ENCODE results near the gene CYSRT1.
A peak's percentile ranks its signal among the peaks of the same experiment; 100 is the strongest.

Gene CYSRT1

DNA sequence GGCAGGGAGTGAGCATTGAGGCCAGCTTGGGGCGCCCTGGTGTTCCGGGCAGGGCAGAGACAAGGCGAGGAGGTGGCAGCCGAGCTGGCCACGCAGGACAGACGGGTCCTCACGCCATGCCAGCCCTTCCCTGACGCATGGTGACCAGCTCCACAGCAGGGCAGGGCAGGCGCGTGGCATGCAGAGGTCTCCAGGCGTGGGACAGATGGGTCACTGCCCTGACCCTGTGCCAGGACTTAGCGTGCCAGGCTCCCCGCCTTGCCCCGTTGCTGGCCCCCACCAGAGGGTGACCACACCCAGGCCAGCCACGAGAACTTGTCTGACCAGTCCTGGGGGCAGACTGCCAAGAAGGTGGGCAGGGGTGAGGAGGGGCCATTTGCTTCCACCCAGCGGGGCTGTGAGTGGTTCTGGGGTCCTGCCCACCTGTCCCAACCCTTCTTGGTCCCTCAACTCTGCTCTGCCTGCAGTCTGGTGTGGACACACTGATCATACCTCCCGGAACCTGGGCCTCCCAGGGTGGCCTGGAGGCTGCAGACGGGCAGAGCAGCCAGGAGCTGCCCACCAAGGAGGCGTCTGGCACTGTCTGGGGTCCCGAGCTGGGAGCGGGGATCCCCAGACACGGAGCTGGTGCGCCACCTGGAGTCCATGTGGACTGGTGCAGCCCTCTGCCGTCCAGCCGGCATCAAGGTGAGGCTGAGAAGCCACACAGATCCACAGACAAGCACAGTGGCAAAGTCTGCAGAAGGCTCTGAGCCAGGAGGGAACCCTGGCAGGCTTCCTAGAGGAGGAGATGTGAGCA, 2.3 kb downstream of the CYSRT1 start, which contains the start of gene RNF224:
Gene RNF224, plus strand, starts transcription at position 449 of the 799 bp plus-strand sequence. CDS start 834 bp downstream, outside the sequence.
- DNase-seq = peak; percentile 56

- no peak for DNase-seq
Observed at GRCh38 chr9:137227853-137228505, 3.0 kb downstream of the CYSRT1 start.

DNA sequence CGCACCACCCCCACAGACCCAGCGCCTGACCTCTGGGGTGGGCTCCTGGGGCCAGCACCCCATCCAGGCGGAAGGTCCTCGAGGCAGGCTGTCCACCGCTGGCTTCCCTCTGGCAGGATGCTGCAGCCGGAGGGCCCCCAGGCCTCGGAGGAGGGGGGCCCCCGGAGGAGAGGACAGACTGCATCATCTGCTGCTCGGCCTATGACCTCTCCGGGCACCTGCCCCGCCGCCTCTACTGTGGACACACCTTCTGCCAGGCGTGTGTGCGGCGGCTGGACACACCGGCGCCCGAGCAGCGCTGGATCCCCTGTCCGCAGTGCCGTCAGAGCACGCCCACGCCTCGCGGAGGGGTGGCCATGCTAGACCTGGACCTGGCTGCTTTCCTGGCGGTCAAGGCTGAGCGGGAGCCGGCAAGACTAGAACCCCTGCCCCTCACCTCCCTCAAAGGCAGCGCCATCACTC, 3.6 kb downstream of the CYSRT1 start:
- no peak for DNase-seq

- DNase-seq = no peak
Observed at GRCh38 chr9:137228968-137229896, 4.3 kb downstream of the CYSRT1 start.

GRCh38 chr9:137229903-137230704, 5.1 kb downstream of the CYSRT1 start:
- DNase-seq = no peak

- DNase-seq = no peak
Observed at GRCh38 chr9:137230705-137231371, 5.9 kb downstream of the CYSRT1 start, which contains the start of gene SLC34A3. TSS of gene SLC34A3 (plus strand) at chr9:137230901. CDS start at chr9:137231703, 802 bp downstream.

DNA sequence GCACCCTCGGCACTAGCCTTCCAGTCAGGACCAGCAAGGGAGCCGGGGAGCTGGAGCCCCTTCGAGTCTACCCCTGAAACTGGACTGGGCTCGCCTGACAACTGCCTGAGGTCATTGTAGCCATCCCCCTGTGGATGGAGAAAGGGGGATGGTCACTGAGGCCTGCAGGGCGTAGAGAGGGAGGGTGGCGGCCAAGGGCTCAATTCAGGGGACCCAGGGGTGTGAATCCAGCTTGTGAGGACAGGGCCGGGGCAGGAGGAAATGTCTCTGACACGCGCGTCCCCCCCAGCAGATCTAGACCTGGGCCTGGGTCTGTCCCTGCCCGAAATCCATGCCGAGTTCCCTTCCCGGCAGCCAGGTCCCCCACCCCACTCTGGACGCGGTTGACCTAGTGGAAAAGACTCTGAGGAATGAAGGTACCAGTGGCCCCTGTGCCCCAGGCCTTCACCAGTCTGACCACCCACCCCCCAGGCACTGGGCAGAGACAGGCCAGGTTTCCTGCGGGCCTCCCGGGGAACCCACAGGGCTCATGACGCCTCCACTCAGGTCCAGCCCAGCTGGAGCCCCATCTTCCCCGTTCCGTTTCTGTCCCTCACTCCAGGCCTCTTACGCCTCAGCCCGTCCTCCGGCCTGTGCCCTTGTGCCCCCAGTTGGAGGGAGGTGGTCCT, 6.5 kb downstream of the CYSRT1 start:
- DNase-seq = no peak

DNA sequence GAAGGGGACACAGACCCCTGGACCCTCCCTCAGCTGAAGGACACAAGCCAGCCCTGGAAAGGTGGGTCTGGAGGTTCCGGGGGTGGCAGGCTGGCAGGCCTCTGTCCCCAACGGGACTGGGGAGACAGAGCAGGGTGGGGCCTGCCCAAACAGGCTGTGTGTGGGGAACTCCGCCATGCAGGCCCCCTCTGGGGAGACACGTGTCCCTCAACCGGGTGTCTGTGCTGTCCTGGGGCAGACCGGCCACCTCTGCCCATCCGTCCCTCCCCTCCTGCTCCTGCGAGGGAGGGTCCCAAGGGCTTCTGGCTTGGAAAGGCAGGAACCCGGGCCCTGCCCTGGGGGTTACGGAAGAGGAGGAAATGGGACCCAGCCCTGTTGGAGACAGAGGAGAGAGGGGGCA, 7.1 kb downstream of the CYSRT1 start:
- DNase-seq = no peak

GRCh38 chr9:137232510-137232909, 7.5 kb downstream of the CYSRT1 start:
- no peak for DNase-seq

DNA sequence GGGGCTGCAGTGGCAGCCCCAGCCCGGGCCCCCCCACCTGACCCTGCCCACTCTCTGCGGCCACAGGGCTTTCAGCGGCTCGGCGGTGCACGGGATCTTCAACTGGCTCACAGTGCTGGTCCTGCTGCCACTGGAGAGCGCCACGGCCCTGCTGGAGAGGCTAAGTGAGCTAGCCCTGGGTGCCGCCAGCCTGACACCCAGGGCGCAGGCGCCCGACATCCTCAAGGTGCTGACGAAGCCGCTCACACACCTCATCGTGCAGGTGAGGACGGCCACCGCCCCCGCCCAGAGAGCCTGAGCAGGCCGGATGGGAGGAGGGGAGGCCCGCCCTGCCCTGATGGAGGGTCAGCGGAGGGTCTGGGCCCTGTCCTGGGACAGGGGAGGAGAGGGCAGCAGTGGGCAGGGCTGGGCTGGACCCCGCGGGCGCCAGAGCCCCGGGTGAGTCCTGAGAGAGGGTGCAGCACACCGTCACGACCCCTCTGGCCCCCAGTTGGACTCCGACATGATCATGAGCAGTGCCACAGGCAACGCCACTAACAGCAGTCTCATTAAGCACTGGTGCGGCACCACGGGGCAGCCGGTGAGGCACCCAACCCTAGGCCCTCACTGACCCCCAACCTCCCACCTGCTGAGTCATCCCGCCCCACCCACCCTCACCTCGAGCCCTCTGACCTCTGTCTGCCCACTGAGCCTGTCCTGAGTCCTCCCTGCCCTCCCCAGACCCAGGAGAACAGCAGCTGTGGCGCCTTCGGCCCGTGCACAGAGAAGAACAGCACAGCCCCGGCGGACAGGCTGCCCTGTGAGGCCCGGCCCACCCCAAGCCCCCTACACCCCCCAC, 8.4 kb downstream of the CYSRT1 start:
- DNase-seq = no peak

- no peak for DNase-seq
Observed at GRCh38 chr9:137234055-137234697, 9.2 kb downstream of the CYSRT1 start.

DNA sequence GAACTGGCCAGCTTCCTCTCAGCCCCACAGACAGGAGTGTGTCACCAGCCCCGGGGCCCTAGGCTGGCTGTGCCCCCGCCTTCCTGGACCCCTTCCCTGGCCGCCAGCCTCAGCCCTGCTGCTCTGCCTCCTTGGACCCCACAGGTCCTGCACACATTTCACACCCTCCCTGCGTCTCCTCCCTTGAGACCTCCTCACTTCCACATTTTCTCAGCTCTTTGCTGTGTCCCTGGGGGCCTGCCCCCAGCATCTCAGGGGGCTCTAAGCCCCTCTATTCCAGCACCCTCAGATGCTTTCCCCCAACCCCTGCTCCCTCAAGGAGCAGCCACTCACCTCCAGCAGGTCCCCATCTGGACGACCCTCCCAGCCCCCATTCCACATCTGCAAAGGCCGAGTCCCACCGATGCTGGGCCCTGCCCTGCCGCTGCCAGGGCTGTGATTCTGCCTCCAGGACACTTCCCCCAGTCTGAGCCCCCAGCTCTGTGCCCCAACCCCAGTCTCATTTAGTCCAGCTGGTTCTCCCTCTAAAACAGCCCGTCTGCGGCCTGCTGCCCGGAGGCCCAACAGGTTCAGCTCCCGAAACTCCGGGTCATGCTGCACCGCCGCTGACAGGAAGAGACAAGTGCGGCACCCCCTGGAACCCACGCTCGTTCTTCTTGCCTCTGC, 9.9 kb downstream of the CYSRT1 start:
- DNase-seq = no peak

DNA sequence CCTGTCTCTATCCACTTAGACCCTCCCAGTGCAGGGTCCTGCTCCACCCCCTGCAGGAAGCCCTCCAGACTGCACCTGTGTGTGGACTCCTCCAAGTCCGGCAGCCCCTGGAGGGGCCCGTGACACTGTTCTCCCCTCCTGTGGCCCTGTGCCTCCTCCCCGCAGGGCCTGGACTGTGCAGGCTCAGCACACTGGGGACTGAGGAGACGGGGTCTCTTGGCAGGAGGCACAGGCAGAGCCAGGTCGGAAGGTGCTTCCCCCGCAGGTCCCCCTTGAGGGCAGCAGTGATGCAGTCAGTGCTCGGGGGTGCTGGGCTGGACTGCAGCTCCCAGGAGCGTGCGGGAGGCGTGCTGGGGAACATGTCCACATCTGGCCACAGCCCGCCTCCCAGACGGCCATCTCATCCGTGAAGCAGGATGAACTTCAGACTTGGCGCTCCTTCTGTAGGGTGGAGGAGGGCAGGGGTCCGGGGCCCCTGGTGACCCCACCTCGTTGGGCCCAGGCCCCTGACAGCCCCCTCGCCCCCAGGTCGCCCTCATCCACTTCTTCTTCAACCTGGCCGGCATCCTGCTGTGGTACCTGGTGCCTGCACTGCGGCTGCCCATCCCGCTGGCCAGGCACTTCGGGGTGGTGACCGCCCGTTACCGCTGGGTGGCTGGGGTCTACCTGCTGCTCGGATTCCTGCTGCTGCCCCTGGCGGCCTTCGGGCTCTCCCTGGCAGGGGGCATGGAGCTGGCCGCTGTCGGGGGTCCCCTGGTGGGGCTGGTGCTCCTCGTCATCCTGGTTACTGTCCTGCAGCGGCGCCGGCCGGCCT, 10.7 kb downstream of the CYSRT1 start:
- DNase-seq = no peak

DNA sequence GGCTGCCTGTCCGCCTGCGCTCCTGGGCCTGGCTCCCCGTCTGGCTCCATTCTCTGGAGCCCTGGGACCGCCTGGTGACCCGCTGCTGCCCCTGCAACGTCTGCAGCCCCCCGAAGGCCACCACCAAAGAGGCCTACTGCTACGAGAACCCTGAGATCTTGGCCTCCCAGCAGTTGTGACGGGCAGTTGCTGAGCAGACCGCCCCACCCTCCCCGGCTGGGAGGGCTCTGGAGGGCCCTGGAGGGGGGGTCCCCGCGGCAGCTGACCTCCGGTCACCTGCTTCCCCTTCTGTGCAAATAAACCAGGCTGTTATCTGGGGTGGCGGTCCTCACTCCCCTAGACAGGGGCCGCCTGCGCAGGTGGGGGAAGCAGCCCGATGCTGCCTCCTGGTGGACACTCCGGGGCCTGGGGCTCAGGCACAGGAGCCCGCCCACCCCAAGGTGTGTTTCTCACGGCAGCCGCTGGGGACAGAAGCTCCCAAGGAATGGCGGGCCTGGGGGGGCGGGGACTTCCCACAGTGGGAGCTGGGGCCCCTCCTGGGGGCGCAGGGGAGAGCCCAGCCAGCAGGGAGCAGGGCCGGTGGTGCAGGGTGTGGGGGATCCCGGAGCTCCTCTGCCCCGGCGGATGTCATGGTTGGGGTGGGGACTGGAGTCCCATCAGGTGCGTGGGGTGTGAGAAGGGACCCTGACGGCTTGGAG, 11.4 kb downstream of the CYSRT1 start:
- DNase-seq = peak; percentile 80

- peak; percentile 5 for DNase-seq
Observed at GRCh38 chr9:137236936-137237421, 12.0 kb downstream of the CYSRT1 start.

- no peak for DNase-seq
Observed at GRCh38 chr9:137237759-137238726, 13.1 kb downstream of the CYSRT1 start.
